DND-41 (cell line): ENCODE data around the gene CLIP3.

Experiments
- ATAC-seq: fragments of 200-7000 bp; cut with Tn5 transposase; 3 replicates; pipeline ENCODE4 v1.9.1; 2021; ENCODE audit warnings: low read depth; ENCODE audit not compliant: insufficient read depth
- DNase-seq: peaks from one replicate; pipeline ENCODE4 v3.0.0-alpha.2; 2020
- H2AFZ ChIP-seq: 2 replicates; pipeline ENCODE4 v1.6.0; 2012; ENCODE audit warnings: low read depth, low read length
- H3K27ac ChIP-seq: 2 replicates; pipeline ENCODE4 v1.5.1; 2012; ENCODE audit warnings: low read length, inconsistent platforms
- H3K27me3 ChIP-seq: fragments of 200-600 bp; sonication (generic); 2 replicates; pipeline ENCODE4 v1.6.0; 2012; ENCODE audit warnings: low read length, mild to moderate bottlenecking, inconsistent platforms; ENCODE audit not compliant: insufficient read depth, poor library complexity
- H3K36me3 ChIP-seq: 2 replicates; pipeline ENCODE4 v1.5.1; 2012; ENCODE audit warnings: low read length, inconsistent platforms; ENCODE audit not compliant: insufficient read depth
- H3K4me1 ChIP-seq: 2 replicates; pipeline ENCODE4 v1.5.1; 2012; ENCODE audit warnings: mild to moderate bottlenecking, low read length; ENCODE audit not compliant: insufficient read depth
- H3K4me2 ChIP-seq: 2 replicates; pipeline ENCODE4 v1.6.0; 2012; ENCODE audit warnings: mild to moderate bottlenecking, moderate library complexity, low read length, inconsistent platforms; ENCODE audit not compliant: insufficient read depth
- H3K4me3 ChIP-seq, 2 experiments: fragments of 200-600 bp in 1 of 2; shearing (Covaris generic) in 1 of 2; 2 replicates each; pipeline ENCODE4 v1.5.1; 2012 to 2016; ENCODE audit warnings: inconsistent platforms in 2 of 2, low read length in 2 of 2, mild to moderate bottlenecking in 2 of 2, low read depth in 1 of 2, moderate library complexity in 1 of 2
- H3K79me2 ChIP-seq: 2 replicates; pipeline ENCODE4 v1.6.0; 2012; ENCODE audit warnings: low read length, inconsistent platforms; ENCODE audit not compliant: insufficient read depth
- H3K9ac ChIP-seq: 2 replicates; pipeline ENCODE4 v1.6.0; 2012; ENCODE audit warnings: low read depth, mild to moderate bottlenecking, inconsistent platforms, low read length, moderate library complexity
- H3K9me3 ChIP-seq: 2 replicates; pipeline ENCODE4 v1.5.1; 2012; ENCODE audit warnings: low read length, moderate library complexity, mild to moderate bottlenecking, inconsistent platforms; ENCODE audit not compliant: insufficient read depth, severe bottlenecking
- H4K20me1 ChIP-seq: 2 replicates; pipeline ENCODE4 v1.6.0; 2012; ENCODE audit warnings: low read length; ENCODE audit not compliant: insufficient read depth
- CTCF ChIP-seq: IDR thresholded peaks from 2 replicates; pipeline ENCODE4 v1.5.1; 2012; ENCODE audit warnings: borderline replicate concordance, low read length, moderate library complexity, mild to moderate bottlenecking; ENCODE audit not compliant: poor library complexity, severe bottlenecking; ENCODE audit errors: extremely low read depth
- EZH2 ChIP-seq: IDR thresholded peaks from 3 replicates; pipeline ENCODE4 v1.6.1; 2012; ENCODE audit warnings: borderline replicate concordance, low read depth, mild to moderate bottlenecking, moderate library complexity, low read length, inconsistent platforms; ENCODE audit not compliant: severe bottlenecking

The CLIP3 gene

GRCh38 chr19:35995048-35995993 lies 37.4 kb downstream of the CLIP3 start, which contains the start of gene SDHAF1:
TSS of gene SDHAF1 (plus strand) at chr19:35995188. CDS start at chr19:35995275, 87 bp downstream.
- H3K36me3 ChIP-seq = peaks cover 15% of the 10 kb centered on the region
- peak within 1 kb of the TSS; percentile 51 to 94; a peak in 3 of 4 replicates for H3K4me3 ChIP-seq
- DNase-seq = peak; percentile 94
- no peak for TF ChIP-seq CTCF
- TF ChIP-seq EZH2 = no peak
- H3K9ac ChIP-seq = peak within 1 kb of the TSS; percentile 79
- H3K27ac ChIP-seq = peak within 1 kb of the TSS; percentile 79
- H3K9me3 ChIP-seq = no peaks in the 10 kb centered on the region
- peak within 1 kb of the TSS; percentile 91 for H3K4me2 ChIP-seq
- ATAC-seq = peak; percentile 92
- H4K20me1 ChIP-seq = peaks cover 17% of the 10 kb centered on the region; the same call in 1 of the 2 replicates
- H3K4me1 ChIP-seq = peaks cover 32% of the 10 kb centered on the region
- H2AFZ ChIP-seq = peak within 1 kb of the TSS; percentile 81
- no peaks in the 10 kb centered on the region for H3K27me3 ChIP-seq
- H3K79me2 ChIP-seq = peaks cover 37% of the 10 kb centered on the region

GRCh38 chr19:35993923-35994598 lies 38.6 kb downstream of the CLIP3 start:
- peak overlapping the region; percentile 79; the same call in 1 of the 2 replicates for H3K9ac ChIP-seq
- peaks cover 29% of the 10 kb centered on the region for H3K4me1 ChIP-seq
- H3K9me3 ChIP-seq = no peaks in the 10 kb centered on the region
- TF ChIP-seq EZH2 (no peak), CTCF (no peak)
- H3K79me2 ChIP-seq = peaks cover 32% of the 10 kb centered on the region
- H3K4me3 ChIP-seq = peak overlapping the region in 1 of 2 experiments; percentile 23; a peak in 2 of 4 replicates
- H4K20me1 ChIP-seq = peaks cover 17% of the 10 kb centered on the region; the same call in 1 of the 2 replicates
- peak overlapping the region; percentile 91 for H3K4me2 ChIP-seq
- no peak for DNase-seq
- H2AFZ ChIP-seq = no peak overlapping the region
- no peaks in the 10 kb centered on the region for H3K27me3 ChIP-seq
- H3K36me3 ChIP-seq = peaks cover 15% of the 10 kb centered on the region
- ATAC-seq = no peak
- H3K27ac ChIP-seq = no peak overlapping the region

- peaks cover 26% of the 10 kb centered on the region for H3K4me1 ChIP-seq
- DNase-seq (no peak), ATAC-seq (no peak)
- no peaks in the 10 kb centered on the region for H3K9me3 ChIP-seq
- H3K36me3 ChIP-seq = peaks cover 11% of the 10 kb centered on the region
- H3K4me3 ChIP-seq = no peak overlapping the region
- H3K4me2 ChIP-seq = no peak overlapping the region
- no peak overlapping the region for H3K9ac ChIP-seq
- peaks cover 17% of the 10 kb centered on the region; the same call in 1 of the 2 replicates for H4K20me1 ChIP-seq
- H3K27ac ChIP-seq = no peak overlapping the region
- H2AFZ ChIP-seq = no peak overlapping the region
- TF ChIP-seq CTCF (no peak), EZH2 (no peak)
- peaks cover 30% of the 10 kb centered on the region for H3K79me2 ChIP-seq
- H3K27me3 ChIP-seq = no peaks in the 10 kb centered on the region
Observed at GRCh38 chr19:35992907-35993765, 39.5 kb downstream of the CLIP3 start.
